NCI-H524 treated with DMSO at 0.1 percent for 48 hours (cell line): ENCODE results near the gene PTPRN2.

Experiments
- DNase-seq: peaks from one replicate; lab custom pipeline; 2025; lab: John Stamatoyannopoulos, UW

PTPRN2 gene

DNA sequence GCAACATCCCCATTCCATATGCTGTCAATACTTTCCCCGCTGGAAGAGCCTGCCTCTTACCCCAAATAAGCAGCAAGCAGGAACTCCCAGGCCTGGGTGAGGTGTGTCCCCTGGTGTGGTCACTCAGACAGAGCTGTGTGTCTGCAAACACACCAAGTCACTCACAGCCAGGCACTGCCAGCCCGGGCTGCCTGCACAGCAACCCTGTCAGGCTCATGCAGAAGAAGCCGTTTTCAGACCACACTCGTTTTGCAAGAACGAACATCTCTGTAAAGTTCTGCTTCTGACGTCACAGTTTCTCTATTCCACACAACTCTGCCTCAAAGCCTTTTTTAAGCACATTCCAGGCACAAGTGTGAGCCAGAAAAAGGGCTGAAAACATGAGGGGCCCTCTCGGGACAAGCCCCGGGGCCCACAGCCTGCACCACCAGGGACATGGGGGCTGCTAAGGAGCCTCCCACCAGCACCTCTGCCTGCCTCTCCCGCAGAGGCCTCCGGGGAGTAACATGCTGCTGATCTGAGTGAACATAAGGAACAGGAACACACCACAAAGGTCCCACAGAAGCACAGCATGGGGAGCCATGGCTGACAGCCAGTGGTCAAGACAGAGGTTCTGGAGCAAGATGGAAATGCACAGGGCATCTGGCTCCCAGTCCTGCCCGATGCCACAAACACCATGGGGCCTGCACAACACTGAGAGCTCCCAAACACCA, 11.4 kb downstream of the PTPRN2 start:
- DNase-seq = no peak

DNA sequence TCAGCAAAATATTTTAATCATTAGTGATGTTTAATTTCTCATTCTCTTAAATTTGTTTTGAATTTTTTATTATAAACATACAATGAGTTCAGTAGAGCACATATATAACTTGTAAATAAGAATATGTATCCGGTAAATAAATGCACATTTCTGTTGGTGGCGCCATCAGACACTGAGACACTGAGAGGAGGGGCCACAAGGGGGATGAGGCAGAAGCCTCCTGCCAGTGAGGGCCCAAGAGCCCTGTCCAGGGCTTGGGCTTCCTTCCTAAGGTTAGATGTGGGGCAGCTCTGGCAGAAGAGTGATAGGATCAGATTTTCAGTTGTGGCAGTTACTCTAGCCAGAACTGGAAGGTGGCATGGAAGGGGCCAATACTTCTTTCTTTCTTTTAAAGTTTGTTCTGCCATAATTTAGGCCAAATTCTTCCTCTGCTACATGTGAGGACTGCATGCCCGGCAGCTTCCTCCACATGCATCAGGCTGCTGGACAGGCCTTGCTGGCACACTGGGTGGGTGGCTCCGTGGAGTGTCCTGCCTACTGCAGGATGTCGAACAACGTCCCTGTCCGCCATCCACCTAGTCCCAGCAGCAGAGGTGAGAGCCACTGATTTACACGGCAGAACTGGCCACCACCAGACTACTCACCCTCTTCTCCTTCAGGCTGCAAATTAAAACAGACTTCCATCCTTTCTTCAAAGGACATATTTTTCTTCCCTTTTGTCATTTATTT, 13.2 kb downstream of the PTPRN2 start:
- DNase-seq = no peak

DNA sequence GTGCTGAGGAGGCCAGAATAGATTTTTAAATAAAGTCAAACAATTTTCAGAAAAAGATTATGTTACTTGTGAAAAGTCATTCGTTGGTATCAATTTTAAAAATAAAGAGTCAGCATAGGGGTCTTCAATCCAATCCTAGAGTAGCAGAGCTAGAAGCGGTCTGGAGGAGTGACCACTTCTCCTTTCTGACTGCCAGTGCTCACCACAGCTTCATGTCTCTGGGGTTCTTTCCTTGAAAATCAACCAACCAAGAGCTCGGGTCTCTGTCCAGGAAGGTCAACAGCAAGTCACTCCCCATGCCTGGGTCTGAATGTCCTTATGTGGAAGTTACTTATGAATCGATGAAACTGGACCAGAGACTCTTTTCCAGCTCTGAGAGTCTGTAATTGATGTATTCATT, 14.3 kb downstream of the PTPRN2 start:
- DNase-seq = no peak

DNA sequence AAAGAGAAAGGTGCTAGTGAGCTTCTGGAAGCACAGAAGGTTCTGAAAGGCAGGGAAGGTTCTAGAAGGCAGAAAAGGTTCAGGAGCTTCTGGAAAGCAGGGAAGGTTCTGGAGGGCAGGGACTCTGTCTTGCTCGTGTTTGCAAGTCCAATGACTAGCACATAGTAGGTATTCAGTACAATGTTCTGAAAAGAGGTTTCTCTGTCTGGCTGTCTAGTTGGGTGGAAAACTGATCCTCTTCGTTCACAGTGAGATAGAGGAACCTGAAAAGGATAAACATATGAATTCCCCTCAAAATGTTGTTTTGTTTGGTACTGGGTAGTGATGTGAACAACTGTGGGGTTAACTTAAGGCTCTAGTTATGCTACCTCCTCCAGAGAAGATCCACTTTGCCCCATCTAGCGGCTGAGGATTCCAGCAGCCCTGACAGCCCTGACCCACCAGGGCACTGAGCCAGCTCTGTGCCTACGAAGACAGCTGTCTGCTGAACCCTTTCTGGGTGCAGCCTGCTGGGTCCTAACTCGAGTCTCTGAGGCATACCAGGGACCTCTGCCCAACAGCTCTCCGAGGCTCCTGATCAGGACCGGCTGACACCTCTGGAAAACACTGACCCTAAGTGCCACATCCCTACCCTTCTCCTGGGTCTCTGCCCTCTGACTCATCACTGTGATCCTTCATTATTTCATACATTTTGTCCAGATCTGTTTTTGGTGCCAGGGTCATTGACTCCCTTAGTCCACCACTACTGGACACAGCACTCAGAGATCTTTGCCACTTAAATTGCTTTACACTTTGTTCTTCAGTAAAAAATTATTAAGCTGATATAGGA, 15.4 kb downstream of the PTPRN2 start:
- no peak for DNase-seq

DNA sequence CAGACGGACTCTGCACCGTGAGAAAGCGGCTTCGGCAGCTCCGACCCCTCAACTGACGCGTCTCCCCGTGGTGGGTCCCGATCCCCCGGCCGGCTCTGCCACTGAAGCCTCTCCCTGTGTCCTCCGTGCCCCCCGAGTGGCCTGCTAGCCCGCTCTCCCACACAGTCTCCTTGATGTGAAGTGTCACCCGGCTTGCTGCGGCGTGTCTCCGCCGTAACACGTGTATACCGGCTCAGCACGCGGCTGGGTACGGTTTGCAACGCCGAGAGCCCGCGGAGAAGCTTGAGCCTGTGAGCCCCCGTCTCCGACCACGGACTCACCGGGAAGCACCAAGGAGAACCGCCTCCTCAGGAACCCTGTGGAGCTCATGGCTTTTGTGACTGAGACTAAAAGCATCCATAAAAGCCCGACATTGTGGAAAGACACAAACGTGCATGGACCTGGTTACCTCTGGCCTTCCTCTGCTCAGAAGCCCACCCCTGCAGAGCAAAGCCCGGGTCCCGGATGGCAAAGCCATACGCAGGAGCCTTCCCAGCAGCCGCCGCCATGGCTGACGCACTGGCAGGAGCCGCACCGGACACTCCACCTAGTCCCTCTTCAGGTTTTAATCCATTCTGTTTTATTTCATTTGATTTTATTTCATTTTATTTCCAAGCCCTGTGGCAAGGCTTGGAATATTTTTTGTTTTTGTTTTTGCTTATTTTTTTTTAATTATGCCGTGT, 17.0 kb downstream of the PTPRN2 start:
- DNase-seq = no peak

DNA sequence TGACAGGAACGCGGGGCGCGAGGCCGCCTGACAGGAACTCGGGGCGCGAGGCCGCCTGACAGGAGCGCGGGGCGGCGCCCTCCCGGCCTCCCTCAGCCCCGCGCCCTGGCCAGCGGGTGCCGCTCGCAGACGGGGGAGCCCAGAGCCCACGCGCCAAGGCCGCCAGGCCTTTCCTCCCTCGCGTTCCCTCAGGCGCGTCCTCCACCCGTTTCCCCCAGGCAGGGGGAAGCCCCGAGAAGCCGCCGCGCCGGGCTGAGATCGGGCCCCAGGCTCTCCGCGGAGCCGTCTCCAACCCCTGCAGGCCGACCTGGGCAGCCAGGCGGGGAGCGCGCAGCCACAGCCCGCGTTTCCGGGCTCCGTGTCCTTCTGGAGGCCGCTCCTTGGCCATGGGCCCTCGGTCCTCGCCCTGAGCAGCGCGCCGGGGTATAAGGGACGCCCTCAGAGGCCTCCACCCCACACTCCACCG, 17.7 kb downstream of the PTPRN2 start:
- no peak for DNase-seq

DNA sequence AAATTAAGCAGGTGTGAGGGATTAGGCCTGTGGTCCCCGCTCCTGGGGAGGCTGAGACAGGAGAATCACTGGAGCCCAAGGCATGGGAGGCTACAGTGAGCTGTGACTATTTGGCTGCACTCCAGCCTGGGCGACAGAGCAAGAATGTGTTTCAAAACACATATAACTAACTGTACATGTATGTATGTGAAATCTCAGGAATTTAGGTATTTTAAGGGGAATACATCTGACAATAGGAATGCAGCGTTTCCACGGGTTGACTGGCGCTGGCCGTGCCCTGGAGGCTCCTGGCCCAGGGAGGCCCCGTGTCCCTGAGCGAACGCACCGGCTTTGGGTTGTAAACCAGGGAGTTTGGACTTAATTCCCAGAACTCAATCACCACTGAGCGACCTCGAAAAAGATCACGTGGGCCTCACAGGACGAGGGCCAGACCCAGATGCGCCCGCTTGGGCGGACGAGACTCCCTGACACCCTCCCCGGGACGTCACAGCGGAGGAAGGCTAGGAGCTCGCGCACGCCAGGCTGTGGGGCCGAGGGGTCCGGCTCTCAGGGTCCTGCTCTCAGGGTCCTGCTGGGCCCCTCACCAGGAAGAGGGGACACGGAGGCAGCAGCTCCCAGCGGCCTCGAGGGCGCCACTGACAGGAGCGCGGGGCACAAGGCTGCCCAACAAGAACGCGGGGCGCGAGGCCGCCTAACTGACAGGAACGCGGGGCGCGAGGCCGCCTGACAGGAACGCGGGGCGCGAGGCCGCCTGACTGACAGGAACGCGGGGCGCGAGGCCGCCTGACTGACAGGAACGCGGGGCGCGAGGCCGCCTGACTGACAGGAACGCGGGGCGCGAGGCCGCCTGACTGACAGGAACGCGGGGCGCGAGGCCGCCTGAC, 18.4 kb downstream of the PTPRN2 start:
- DNase-seq = no peak

DNA sequence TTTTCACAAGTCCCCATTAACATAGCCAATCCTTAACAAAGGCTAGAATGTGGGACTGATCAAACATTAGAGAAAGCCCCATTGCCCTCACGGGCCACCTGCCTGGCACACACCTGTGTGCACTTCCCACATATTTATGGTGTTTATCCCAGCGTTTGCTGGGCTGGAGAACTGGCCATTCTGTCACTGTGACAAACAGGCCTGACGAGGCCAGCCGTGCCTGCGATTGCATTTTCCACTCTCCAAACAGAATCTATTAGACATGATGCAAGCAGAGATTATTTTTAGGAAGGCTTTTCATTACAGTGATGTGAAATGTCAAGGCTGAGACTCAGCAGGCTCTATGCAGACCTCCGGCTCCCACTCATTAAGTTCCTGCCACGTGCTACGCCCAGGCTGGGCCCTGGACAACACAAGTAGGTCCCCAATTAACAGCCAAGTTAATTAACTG, 20.4 kb downstream of the PTPRN2 start:
- DNase-seq = no peak

DNA sequence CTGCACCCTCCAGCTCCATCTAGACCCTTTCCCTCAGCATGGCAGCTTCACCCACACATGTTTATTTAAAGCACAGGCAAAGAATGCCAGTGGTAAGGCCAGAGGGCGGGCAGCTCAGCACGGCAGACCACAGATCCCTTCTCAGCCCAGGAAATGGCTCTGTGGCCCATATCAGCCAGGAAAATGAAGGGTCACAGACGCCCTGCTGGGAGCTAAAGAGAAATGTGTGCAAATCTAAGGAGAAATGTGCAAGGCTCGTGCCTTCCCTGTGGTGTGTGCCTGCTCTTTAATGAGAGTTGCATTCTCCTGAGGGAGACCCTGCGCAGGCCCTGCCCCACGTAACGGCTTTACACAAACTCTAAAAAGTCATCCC, 23.0 kb downstream of the PTPRN2 start:
- no peak for DNase-seq

DNA sequence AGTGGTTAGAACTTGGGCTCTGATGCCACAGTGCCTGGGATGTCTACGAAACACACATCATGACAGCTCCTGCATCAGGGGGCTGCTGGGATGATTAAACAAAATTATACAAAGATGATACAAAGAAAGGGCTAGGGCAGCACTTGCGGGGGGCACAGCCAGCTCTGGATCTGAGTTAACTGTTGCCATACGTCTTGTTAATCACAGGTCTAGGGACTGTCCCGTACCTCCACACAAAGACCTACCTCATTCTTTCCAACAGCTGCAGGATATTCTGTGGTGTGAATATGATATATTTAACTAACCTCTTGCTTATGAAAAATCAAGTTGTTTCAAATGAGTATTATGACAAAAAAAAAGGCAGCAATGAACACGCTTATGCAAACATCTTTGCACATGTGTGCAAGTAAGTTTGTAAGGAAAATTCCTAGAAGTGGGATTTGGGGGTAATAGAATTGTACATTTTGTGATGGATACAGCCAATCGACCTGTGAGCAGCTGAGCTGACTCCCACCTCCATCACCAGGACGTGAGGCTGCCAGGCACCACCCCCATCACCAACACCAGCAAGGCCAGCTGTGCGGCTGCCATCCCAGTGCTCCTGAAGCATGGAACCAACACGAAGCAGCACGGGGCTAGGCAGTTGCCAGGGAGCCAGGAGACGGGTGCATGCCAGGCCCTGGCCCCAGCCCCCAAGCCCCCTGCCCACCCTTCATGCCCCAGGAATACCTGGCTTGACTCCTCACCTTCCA, 23.5 kb downstream of the PTPRN2 start:
- no peak for DNase-seq

DNA sequence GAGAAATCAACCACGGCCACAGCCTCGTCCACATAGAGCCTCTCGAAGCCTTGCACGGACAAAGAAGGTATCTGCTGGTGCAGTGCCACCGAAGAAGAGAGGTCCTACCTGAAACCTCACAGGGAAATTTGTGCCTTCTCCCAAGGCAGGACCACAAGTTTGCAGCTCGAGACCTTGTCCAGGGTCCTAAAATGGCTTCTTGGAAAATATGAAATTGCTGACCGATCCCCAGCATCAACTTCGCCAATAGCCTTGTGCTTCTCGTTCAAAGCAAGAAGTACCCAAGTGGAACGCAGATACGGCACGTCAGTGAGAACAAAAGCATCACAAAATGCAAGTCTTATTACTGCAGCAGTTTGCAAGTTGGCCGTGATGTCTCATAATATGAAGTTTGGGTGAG, 24.6 kb downstream of the PTPRN2 start:
- DNase-seq = no peak

DNA sequence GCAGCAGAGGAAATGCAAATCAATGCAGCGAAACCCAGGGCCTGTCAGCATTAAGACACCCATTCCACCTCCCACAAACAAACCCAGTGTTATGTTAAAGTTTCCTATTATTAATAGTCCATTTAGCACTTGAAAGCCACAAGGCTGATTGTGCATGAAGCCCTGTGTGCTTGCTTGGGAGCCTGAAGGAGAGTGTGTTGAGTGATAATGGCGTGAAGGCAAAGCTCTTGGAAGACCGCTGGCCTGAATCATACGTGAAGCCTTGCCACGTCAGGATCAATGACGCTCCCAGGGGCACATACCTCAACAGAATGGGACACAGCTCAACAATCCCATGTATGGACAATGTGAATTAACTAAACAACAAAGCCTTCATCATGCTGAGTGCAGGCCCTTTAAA, 25.1 kb downstream of the PTPRN2 start:
- DNase-seq = no peak

DNA sequence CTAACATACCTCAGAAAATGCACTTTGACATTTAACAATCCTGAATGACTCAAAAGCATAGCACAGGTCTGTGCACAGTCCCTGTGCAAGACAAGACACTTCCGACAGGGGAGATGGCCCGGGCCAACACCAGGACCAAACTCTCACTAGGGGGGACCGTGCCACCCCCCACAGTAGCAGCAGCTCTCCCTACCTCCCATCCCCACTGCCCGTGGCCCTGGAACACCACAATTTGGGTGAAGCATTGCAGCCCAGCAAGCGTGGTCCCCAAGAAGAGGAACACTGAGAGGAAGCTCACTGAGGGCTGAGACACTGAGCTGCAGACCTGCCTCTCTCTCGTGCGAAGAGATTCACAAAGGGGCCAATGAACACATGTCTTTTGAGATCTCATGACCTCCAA, 26.0 kb downstream of the PTPRN2 start:
- no peak for DNase-seq

DNA sequence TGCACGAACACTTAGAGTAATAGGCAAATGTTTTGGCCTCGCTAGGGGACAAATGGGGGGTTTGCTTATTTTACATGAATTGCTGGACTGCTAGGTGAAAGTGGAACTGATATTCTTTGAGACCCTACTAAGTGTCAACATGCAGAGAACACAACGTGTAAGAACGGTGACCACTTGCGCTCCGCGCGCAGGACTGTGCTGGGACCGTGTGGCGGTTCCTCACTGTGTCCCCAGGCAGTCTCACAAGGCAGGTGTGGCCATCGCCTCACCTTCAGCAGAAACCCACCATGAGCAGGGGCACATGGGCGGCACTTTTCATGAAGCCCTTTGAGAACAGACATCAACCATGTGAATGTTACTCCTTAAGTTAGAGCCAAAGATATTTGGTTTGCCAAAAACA, 27.2 kb downstream of the PTPRN2 start:
- DNase-seq = no peak

DNA sequence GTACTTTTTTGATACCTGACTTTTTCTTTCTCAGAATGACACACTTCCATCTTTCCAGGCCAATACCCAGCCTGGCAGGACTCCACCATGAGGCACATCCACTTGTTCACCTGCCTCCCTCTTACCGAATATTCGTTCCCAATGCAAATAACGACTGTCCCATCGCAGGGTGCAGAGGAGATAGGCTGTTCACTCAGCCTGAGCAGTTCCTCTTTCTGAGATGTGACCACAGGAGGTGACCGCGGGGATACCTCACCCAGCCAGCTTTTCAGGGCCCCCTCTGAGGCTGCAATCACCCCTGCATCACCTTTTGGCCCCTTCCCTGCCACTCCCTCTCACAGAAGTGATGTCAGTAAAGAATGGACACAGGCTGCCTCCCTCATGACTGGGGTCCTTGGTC, 28.3 kb downstream of the PTPRN2 start:
- no peak for DNase-seq

DNA sequence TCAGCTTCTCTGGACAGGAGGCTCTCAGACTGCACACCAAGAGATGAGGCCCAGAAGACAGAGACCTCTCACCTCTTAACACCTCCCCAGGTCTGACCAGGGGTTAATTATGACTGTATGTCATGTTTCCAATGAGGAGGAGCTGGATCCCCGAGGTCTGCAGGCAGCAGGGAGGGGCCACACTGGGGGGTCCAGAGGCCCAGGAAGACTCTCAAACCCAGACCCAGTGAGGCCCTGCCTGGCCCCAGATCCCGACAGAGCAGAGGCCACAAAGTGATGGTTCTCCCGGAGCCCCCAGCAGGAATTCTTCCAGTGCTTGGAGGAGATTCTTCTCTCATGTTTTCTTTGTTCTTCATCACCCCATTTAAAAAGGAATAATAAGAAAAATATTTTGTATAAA, 28.8 kb downstream of the PTPRN2 start:
- no peak for DNase-seq

DNA sequence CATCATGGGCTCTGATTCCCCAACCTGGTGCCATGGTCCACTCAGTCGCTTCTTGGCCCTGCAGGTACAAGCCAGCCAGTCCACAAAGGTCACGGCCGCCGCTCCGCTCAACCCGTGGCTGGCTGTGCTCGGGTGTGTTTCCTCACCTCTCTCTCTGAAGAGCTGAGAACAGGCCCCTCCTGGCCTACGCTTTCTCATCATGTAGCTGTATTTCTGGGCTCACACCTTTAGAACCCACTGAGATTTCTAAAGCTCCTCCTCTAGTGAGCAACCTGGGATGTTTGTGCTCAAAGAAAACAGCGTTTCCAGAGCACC, 30.2 kb downstream of the PTPRN2 start:
- DNase-seq = no peak

DNA sequence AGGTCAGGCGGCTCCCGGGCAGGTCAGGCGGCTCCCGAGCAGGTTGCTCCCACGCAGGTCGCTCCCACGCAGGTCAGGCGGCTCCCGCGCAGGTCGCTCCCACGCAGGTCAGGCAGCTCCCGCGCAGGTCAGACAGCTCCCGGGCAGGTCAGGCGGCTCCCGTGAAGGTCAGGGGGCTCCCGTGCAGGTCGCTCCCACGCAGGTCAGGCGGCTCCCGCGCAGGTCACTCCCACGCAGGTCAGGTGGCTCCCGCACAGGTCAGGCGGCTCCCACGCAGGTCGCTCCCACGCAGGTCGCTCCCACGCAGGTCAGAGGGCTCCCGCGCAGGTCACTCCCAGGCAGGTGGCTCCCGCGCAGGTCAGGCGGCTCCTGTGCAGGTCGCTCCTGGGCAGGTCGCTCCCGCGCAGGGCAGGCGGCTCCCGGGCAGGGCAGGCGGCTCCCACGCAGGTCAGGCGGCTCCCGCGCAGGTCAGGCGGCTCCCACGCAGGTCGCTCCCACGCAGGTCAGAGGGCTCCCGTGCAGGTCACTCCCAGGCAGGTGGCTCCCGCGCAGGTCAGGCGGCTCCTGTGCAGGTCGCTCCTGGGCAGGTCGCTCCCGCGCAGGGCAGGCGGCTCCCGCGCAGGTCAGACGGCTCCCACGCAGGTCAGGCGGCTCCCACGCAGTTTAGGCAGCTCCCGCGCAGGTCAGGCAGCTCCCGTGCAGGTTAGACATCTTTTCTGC, 30.7 kb downstream of the PTPRN2 start:
- DNase-seq = no peak

DNA sequence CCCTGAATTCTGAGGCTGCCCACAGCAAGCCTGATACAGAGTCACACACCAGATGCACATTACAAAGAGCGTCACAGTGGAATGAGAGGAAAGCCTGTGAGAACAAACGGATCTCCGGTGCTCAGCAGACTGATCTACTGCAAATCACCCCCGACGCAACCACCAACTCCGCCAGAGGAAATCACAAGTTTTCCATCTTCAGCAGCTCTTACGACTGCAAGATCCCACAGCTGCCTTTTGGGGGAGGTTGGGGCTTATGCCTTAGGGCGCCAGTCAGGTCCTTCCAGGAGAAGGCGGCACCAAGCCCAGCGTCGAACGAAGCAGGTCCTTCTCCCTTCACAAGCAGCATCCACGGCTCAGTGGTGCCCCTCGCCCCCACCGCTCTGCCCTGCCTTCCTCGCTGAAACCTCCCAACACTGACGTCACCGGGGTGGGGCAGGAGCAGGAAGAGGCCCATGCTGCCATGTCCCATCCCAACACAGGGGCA, 32.5 kb downstream of the PTPRN2 start:
- DNase-seq = no peak
